ENCODE measurements around the gene ACOT7.
A peak's percentile ranks its signal among the peaks of the same experiment; 100 is the strongest.

ACOT7 gene

DNA sequence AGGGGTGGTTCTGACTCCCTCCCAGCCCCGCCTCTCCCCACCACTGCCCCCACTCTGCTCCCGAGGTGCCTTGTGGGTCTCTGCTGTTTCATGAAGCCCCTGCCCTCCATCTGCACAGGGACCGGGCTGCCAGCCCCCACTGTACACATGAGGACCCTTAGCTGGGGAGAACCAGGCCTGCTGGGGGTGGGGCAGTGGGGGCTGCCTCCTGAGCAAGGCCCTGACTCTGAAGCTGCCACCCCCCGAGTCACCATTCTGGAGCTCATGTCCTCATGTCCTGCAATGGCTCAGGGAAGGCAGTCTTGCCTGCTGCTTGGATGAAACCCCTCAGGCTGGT is 141.2 kb downstream of the ACOT7 start:
- DNase-seq (ENCODE audit: low read depth in 2 of 2, low spot score in 1 of 2): no peak

DNA sequence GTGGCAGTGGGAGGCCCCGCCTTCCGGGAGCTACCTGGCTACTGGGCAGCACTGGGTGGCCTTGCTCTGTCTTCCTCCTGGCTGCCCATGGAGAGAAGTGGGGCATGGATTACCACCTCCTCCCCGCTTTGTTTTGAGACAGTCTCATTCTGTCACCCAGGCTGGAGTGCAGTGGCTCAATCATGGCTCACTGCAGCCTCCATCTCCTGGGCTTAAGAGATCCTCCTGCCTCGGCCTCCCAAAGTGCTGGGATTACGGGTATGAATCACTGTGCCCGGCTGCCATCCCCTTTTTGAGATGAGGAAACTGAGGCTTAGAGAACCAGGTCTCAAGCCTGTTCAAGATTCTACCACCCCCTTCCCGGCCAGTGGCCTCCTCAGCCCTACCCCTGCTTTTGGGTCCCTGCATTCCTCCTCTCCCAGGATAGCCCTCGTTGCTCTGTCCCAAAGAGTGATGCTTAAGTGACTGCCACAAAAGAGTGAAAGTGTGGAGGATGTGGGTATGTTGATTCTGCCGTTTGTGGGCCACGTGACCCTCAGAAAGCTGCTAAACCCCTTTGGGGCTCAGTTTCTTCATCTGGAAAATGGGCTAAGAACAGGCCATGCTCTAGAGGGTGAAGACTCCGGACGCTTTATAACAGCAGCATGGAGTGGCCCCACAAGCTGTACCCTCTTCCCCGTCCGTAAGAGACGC is 141.7 kb downstream of the ACOT7 start:
- DNase-seq (ENCODE audit: low read depth in 2 of 2, low spot score in 1 of 2): no peak

DNA sequence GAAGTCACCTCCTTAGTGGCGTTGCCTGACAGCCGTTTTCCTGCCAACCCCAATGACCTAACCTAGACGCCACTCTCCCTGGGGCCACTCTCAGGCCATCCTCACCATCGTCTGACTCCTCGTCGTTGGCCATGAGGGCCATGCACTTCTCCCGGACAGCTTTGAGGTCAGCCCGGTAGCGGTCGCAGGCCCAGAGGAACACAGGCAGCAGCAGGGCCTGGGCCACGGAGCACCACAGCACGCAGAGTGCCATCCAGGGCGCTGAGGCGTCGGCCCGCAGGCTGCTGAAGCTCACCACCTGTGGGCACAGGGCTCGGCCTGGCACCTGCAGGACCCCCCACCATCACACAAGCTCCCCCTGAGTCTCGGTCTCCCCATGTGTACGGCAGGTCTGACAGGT is 142.3 kb downstream of the ACOT7 start:
- DNase-seq (ENCODE audit: low read depth in 2 of 2, low spot score in 1 of 2): no peak

DNA sequence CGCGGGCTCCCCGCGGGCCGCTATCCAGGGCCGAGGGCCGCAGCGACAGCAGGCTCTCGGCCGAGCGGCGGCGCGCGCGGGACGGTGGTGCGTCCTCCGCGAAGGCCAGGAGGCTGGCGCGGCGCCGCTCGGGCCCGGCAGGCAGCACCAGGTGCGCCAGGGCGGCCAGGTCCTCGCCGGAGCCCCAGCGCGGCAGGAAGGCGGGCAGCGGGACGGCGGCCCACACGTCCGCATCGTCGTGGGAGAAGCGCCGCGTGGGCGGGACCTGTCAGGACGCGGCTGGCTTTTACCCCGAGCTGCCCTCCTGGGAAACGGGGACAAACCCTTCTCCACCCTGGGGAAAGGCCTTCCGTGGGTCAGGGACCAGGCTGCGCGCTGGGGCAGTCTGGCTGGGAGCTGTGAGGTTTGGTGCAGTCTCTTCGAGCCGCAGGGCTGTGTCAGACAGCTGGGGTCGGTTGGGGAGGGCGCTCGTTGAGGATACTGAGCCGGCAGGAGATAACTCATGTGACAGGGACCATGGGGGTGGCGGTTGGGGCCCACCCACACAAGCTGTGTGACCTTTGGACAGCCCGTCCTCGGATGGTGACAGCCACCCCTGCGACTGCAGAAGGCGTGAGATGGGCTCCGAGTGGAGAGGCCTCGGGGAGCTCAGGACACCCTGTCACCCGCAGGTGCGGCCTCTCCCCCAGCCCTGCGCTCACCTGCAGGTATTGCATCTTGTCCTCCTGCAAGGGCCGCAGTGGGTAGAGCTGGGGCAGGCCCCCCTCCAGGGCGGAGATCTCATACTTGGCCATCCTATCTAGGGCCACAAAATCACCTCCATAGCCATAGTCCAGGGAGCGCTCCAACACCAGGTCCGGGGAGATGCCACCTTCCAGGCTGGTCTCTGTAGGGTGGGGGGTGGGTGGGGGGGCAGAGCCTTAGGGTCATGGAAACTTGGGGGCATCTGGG is 143.6 kb downstream of the ACOT7 start:
- no peak for DNase-seq (ENCODE audit: low read depth in 2 of 2, low spot score in 1 of 2)

DNA sequence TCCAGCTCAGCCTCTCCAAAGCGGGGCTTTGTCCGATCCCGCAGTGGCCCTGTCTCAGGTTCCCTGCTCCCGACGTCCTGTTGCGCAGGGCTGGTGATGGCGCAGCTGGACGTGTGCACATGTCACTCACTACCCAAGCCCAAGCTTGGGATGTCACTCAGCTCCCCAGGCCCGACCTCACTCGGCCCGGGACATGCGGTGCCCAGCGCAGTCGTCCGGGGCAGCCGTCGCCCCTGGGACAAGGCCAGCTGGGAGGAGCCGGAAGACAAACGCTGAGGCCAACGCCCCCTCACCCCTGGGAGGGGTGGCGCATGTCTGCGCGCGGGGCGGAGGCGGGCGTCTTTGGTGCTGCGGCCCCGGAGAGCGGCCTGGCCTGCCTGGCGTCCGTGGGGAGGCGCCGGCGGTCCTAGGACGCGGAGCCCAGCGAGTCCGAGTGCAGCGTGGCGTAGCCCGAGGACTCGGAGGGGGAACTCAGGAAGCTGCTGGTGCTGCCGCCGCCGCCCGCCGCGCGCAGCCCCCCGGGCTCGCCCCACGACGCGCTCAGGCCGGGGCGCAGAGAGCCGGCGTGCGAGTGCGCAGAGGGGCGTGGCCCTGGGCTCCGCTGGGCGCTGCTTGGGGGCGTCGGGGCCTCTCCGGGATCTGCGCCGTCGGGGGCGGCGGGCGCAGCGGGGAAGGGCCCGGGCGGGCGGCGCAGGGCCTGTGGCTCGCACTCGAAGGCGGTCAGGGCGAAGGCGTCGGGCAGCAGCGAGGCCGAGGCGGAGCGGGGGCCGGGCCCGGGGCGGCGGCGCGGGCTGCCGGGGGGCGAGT is 144.4 kb downstream of the ACOT7 start:
- DNase-seq (ENCODE audit: low read depth in 2 of 2, low spot score in 1 of 2): no peak

DNA sequence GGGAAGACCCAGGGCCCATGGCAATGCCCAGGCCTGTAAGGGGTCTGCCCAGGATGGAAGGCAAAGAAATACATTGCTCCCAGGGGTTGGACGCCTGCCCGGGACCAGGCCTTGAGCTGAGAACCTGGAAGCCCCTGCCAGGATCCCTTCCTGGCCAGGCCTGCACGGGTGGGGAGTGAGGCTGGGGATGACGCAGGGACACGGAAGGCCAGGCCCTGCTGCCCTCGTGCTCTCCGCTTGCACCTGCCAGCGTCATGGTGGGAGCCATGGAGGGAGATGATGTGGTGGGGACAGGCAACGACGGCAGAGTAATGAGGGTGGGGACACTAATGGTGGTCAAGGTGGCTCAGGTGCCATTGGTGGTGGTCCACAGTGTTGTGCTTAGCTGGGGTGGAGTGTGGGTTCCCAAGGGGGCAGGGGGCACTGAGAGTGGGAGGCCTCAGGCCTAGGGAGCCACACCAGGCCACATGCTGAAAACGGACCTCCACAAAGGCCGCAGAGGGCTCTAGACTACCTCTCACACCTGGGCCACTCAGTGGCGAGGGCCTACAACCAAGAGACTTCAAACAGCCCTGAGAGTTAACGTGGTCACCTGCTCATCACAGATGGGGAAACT is 145.3 kb downstream of the ACOT7 start:
- no peak for DNase-seq (ENCODE audit: low read depth in 2 of 2, low spot score in 1 of 2)

DNA sequence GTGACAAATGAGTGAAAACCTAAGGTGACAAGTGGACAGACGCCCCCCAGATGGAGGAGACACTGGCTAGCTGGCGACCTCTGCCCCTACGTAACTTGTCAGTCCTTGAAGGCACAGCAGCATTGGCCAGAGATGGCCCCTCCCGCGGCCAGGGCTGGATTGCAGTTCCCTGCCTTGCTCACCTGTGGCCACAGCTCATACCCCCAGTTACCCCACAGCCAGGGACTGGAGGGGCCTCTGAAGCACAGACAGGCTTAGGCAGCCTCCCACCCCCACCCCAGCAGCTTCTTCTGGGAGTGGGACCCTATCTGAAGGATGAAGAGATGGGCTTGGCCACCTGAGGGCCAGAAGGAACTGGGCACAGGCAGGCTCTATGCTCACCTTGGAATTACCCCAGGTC is 145.9 kb downstream of the ACOT7 start:
- DNase-seq (ENCODE audit: low read depth in 2 of 2, low spot score in 1 of 2): no peak

DNA sequence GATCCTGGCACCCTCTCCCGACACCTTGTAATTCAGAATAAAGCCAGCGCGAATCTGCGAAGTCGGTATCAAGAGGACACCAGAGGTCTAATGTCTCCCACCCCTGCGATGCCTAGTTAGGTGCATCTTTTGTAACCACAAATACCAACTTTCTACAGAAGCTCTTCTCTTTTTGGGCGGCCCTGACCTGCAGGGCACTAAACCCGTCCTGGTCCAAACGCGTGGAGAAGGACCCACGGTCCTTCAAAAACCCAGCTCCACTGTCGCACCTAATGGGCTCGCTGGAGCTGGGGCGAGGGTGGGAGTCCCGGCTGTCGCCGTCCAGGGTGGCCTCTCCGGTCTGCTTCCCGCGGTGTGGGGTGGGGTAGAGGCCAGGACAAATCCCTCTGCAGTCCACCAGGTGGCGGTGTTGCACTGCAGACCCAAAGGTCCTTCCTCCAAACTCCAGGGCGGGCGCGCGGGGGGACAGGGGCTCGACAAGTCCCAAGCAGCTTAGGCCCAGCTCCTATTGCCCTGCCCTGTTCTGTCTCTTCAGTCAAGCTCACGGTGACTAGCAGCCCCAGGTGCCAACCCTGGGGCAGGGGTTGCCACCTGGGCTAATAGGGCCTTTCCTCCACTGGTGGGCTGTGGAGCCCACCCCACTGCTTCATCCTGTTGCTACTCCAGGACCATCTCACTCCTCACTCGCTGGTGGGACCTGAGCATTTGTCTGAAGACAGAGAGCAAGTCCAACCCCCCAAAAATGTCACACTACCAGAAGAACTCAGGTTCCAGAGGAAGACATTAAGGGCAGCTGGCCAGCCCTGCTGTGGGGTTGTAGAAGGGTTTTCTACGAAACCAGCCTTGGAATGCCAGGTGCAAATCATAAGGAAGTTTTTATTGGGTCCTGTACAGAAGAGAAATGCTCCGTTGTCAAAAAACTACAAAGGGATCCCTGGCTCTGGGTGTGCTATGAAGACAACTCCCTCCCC is 146.8 kb downstream of the ACOT7 start:
- peak; percentile 48 to 63 for DNase-seq (ENCODE audit: low read depth in 2 of 2, low spot score in 1 of 2)

DNA sequence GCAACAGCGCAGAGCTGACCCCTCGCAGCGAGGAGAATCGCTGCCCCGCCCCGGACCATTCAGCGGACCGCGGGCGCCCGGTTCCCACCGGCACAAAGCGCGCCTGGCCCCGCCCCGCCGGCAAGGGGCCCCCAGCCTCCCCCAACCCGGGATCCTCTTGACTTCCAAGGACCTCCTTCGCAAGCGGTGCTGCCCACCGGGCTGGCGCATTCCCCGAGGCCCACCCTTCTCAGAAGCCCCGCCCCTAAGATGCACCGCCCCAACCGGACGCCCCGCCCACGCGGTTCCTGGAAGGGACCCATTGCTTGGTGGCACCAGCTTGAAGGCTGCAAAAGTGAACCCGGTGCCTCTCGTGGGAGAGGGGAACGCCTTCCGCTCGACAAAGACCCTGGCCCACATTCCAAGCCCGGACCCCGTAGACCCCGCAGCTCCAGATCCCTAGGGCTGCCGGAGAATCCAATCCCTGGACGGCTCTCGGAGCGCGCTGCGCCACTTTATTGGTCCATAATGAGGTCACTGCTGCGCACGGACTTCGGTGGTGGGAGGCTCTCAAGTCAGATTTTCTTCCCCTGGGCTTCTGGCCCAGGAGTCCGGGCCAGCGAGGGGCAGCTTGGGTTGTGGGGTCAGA is 147.6 kb downstream of the ACOT7 start:
- DNase-seq (ENCODE audit: low read depth in 2 of 2, low spot score in 1 of 2): no peak

DNA sequence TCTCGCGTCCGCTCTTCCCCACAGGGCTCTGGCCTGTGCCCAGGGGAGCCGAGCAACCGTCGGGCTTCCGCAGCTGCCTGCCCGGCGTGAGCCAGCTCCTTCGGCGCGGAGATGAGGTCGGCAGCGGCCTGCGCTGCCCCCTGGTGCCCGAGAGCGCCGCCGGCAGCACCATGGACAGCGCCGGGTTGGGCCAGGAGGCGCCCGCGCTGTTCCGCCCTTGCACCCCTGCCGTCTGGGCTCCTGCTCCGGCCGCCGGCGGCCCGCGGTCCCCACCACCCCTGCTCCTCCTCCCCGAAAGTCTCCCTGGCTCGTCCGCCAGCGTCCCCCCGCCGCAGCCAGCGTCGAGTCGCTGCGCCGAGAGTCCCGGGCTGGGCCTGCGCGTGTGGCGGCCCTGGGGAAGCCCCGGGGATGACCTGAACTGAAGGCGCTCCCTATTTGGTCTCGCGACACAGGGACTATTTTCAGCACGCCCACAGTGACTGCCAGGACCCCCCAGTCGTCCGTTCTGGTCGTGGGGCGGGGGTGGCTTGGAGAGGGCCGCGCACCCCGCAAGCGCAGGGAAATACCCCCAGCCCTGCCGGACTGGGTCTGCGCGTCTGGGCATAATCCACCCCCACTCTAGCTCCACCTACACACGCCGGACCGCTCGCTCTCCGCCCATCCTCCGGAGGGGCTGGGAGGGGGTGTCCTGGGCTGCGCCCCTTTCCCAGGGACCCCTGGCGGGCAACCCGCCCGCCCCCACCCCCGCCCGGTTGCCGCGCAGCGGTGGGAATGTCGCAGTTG is 148.3 kb downstream of the ACOT7 start:
- DNase-seq (ENCODE audit: low read depth in 2 of 2, low spot score in 1 of 2): peak; percentile 32 to 36

DNA sequence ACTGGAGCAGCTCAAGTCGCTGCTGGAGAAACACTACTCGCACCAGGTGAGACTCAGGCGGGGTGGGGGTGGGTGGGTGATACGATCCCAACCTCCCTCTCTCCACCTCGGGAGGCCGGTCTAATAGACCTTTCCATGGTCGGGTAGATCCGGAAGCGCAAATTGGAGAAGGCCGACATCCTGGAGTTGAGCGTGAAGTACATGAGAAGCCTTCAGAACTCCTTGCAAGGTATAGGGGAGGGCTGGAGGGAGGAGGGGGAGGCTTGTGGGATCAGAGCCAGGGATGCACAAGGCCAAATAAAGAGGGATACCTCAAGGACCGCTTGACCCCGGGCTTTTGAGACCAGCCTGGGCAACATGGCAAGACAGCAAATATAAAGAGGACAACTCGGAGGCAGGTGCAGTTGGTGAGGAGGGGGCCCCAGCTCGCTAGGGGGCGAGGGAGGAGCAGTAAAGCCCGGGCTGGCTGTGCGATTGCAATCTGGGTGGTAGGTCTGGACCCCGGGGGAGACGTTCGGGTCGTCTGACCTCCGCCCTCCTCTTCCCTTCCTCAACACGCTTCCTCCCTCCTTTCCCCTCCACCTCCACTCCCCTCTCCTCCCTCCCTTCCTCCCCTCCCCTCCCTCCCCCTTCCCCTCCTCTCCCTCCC is 149.0 kb downstream of the ACOT7 start:
- no peak for DNase-seq (ENCODE audit: low read depth in 2 of 2, low spot score in 1 of 2)

DNA sequence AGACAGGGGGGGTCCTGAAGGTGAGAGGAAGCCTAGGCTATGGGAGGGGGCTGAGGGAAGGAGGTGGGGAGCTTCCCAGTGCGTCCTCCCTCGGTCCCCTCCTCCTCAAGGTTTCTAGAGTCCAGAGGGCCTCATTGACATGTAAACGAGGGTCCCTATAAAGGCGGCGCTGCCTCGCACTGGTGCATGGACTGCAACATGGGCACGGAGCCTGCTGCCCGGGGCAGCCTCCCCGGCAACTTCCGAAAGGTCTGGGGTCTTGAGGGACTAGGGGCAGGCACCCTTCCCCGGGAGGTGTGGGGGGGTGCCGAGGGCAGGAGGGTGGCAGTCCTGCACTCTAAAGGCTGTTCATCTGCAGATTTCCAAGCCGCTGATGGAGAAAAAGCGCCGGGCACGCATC is 149.6 kb downstream of the ACOT7 start, which contains the start of gene HES3:
Gene HES3, plus strand, starts transcription at position 187 of the 400 bp plus-strand sequence. Its CDS starts 187 bp downstream, at position 374.
- DNase-seq (ENCODE audit: low read depth in 2 of 2, low spot score in 1 of 2): no peak

DNA sequence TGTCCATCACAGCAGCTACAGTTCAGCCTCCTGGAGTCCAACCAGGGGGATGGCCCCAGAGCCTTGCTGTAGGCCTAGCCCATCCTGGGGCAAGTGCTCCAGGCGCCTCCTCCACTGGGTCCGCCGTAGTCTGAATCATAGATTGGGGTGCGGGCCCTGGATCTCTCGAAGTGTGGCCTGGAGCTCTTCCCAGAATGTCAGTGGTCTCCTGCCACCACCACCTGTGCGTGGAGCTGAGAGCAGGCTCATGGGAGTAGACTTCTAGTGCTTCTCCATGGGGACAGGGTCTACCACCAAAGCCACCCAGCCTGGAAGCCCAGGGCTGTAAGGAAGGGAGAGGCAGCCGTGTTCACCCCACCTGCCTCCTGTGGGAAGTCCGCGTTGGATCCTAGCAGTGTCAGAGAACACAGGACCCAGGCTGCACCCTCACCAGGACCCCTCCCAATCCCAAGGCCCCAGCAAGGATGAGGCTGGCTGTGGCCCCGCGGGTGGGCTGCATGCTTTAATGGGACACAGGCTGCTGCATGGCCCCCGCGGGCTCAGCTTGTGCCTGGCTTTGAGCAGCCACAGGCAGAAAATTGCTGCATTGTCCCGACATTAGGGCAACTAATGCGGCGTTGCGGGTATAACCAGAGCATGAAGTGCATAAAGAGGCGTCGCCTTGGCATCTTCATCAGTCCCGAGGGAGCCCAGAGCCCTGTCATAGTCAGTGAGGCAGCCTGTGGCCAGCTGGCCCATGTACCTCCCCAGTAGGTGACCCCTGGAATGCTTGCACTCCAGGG is 150.3 kb downstream of the ACOT7 start:
- no peak for DNase-seq (ENCODE audit: low read depth in 2 of 2, low spot score in 1 of 2)

DNA sequence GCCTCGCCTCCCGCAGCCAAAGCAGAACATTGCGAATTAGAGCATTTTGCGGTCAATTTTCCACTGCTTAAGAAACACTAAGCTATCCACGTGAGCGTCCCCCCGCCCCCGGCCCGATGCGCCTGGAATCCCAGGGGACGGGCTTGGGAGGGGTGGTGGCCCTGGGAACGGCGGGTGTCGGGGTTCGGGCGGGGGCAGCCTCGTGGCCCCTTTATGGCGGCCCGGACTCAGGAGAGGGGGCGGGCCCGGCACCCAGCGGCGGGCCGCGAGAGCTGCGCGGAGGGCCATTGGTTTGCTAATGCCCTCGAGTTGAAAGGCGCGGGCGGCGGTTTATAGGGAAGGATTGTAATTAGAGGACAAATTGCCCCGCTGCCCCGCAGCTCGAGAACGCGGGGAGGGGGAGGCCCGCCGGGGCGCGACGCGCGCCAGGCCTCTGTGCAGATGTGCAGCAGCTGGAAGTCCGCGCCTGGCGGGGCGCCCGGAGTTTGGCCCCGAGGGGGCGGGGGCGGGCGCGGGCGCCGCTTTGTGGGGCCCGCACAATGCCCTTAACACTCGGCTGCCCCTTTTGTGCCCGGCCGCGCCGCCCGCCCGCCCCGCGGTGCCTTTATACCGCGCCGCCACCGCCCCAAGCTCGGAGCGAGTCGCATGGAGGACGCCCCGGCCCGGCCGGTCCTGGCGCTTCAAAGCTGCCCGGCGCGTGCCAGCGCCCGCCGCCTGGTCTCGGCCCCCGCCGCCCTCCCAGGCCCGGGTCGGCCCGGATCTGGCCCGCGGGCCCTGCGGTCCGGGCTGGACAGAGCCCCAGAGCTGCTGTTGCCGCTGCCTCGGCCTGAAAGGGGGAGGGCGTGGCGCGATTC is 151.5 kb downstream of the ACOT7 start:
- no peak for DNase-seq (ENCODE audit: low read depth in 2 of 2, low spot score in 1 of 2)

DNA sequence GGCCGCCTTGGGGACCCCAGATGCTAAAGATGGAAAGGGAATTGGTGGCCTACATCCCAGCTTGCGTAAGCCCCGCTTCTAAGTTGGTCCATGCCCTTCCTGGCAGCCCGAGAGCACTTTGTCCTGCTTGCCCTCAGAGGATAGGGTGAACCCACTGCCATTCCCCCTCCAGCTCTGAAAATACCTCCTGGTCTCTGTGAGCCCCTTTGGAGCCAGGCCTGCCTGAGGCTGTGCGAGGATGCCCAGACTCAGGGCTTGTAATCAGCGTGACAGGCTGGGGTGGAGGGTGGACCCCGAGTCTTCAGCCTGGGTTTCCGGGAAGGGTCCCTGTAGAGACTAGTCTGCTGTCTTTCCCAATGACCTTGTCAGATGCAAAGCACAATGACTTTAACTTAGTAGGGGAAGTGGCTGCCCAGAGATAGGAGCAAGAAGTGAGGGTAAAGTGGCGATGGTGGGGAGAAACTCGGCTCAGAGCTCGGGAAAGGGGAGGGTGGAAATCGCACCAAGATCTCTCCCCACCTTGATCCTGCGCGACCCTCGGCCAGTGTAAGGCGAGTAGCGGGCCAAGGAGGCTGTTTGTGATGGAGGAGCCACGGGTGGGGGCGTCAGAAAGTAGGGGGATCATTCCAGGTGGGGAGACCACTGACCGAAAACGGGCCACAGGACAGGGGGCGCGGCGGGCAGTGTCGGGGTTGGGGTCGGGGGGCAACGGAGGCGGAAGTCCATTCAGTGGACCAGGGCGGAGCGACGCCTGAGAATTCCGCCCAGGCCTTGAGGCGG is 152.3 kb downstream of the ACOT7 start:
- DNase-seq (ENCODE audit: low read depth in 2 of 2, low spot score in 1 of 2): no peak

All from stimulated activated CD8-positive, alpha-beta memory T cell treated with anti-CD3 and anti-CD28 coated beads, Interleukin-4, amount 100 ng/mL, for 4 hours (primary cell).